ENCODE results near the gene PGP.
A peak's percentile ranks its signal among the peaks of the same experiment; 100 is the strongest.

DNA sequence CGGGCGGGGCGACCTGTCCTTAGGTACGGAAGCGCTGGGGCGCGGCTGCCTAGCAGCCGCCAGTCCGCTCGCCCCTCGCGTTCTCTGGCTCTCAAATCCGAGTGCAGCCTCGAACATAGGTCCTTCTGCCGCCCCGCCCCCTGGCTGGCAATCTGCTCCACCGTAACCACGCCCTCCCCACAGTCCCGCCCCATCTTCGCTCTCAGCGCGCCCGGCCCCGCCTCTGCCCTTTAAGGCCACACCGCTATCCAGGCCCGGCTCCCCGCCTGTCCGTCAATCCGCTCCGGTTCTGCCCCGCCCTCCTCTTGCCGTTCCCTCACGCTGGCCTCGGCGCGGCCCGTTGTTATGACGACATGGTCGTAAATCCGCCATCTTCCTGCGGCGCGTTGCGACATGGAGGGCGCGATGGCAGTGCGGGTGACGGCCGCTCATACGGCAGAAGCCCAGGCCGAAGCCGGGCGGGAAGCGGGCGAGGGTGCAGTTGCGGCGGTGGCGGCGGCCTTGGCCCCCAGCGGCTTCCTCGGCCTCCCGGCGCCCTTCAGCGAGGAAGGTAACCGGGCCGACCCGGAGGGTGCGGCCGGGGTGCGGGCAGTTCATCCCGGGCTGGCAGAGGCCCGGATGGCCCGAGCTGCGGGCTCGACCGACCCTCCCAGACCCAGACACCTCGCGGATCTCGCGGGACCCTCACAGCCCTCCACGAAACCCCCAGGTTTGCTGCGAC lies 8.7 kb upstream of the PGP start, which contains the start of gene E4F1:
- TF ChIP-seq POLR2AphosphoS5 (IDR thresholded peaks at IDR 0.05; ENCODE audit: borderline replicate concordance, low read depth, low read length) (peak; percentile 95), EZH2 (IDR thresholded peaks at IDR 0.05) (no peak)

Data from SK-N-MC (cell line).